Endothelial cell of umbilical vein (primary cell): ENCODE measurements around the gene FAM50B. TPM values are rescaled to one million over a fixed set of nuclear protein-coding genes. Genes with fewer than 3 reads are reported as not detected.

ENCODE experiments used
- BruUV-seq: library from RNA; stranded (reverse); fragments of 400-500 nt; replicated peaks from 2 replicates; lab custom pipeline; 2021; lab: Mats Ljungman, UMichigan
- CTCF ChIA-PET: fragments of 300-600, 350-600 bp; sonication (Branson Sonifier 250); formaldehyde crosslinking; loops from one replicate; lab custom pipeline; 2021; ENCODE audit warnings: antibody characterized with exemption, inconsistent platforms; lab: Charles Lee
- POLR2A ChIA-PET: fragments of 300-600, 350-600 bp; sonication (Branson Sonifier 250); formaldehyde crosslinking; loops from one replicate; lab custom pipeline; 2021; ENCODE audit warnings: antibody characterized with exemption, inconsistent platforms; lab: Charles Lee
- DNase-seq: peaks from one replicate; pipeline ENCODE4 v3.0.0-alpha.2; 2011; ENCODE audit warnings: low read depth, low spot score
- FAIRE-seq: peaks from 2 replicates; lab custom pipeline; 2011; peaks lifted over from hg19 to GRCh38; lab: Jason Lieb, UNC
- H2AFZ ChIP-seq: 2 replicates; pipeline ENCODE4 v1.6.0; 2012; ENCODE audit warnings: low read depth, low read length, control low read depth, inconsistent platforms
- H3K27ac ChIP-seq: 2 replicates; pipeline ENCODE4 v1.5.1; 2011; ENCODE audit warnings: low read depth, mild to moderate bottlenecking, control low read depth, low read length, moderate library complexity; ENCODE audit not compliant: insufficient read depth
- H3K27me3 ChIP-seq, 2 experiments: 2 replicates each; pipeline versions ENCODE4 v1.6.0 to v1.6.1; 2011; ENCODE audit warnings: low read length in 2 of 2, mixed read lengths in 1 of 2; ENCODE audit not compliant: control insufficient read depth in 2 of 2, insufficient read depth in 2 of 2
- H3K36me3 ChIP-seq, 2 experiments: 2 replicates in 1 of 2; 3 replicates in 1 of 2; pipeline ENCODE4 v1.5.1; 2011; ENCODE audit warnings: low read length in 2 of 2, mild to moderate bottlenecking in 1 of 2, moderate library complexity in 1 of 2; ENCODE audit not compliant: control insufficient read depth in 2 of 2, insufficient read depth in 2 of 2; ENCODE audit errors: extremely low read depth in 1 of 2
- H3K4me1 ChIP-seq: 3 replicates; pipeline ENCODE4 v1.5.1; 2011; ENCODE audit warnings: mild to moderate bottlenecking, low read length; ENCODE audit not compliant: control insufficient read depth, insufficient read depth; ENCODE audit errors: extremely low read depth
- H3K4me2 ChIP-seq: 2 replicates; pipeline ENCODE4 v1.6.1; 2011; ENCODE audit warnings: low read length, control low read depth, mixed read lengths; ENCODE audit not compliant: insufficient read depth
- H3K4me3 ChIP-seq, 3 experiments: fragments of 200-600 bp in 1 of 3; sonication (generic), shearing (Covaris generic) in 1 of 3; replicated peaks in 1 of 3; 2 replicates each; pipeline ENCODE4 v1.5.1; 2011 to 2016; ENCODE audit warnings: control low read depth in 3 of 3, low read length in 3 of 3, mild to moderate bottlenecking in 2 of 3, inconsistent platforms in 1 of 3, low read depth in 1 of 3, moderate library complexity in 1 of 3; ENCODE audit not compliant: insufficient read depth in 1 of 3
- H3K79me2 ChIP-seq: 2 replicates; pipeline ENCODE4 v1.6.0; 2012; ENCODE audit warnings: low read length, inconsistent platforms; ENCODE audit not compliant: control insufficient read depth, insufficient read depth
- H3K9ac ChIP-seq: replicated peaks from 2 replicates; pipeline ENCODE3; 2011; ENCODE audit warnings: low read length, control low read depth; ENCODE audit not compliant: insufficient read depth; ENCODE audit errors: extremely low read depth
- H3K9me1 ChIP-seq: replicated peaks from 3 replicates; pipeline ENCODE4 v1.6.0; 2011; ENCODE audit warnings: mild to moderate bottlenecking, low read length; ENCODE audit not compliant: control insufficient read depth, insufficient read depth; ENCODE audit errors: extremely low read depth
- H3K9me3 ChIP-seq: replicated peaks from 2 replicates; pipeline ENCODE4 v1.5.1; 2012; ENCODE audit warnings: low read length, inconsistent platforms; ENCODE audit not compliant: control insufficient read depth, insufficient read depth
- H4K20me1 ChIP-seq: replicated peaks from 2 replicates; pipeline ENCODE3; 2011; ENCODE audit warnings: mild to moderate bottlenecking, low read length; ENCODE audit not compliant: control insufficient read depth, insufficient read depth; ENCODE audit errors: extremely low read depth
- EZH2 ChIP-seq: IDR thresholded peaks from 2 replicates; pipeline ENCODE4 v1.6.1; 2012; ENCODE audit warnings: borderline replicate concordance, low read depth, mild to moderate bottlenecking, moderate library complexity, low read length, inconsistent platforms; ENCODE audit not compliant: severe bottlenecking
- FOS ChIP-seq: IDR thresholded peaks from 2 replicates; pipeline ENCODE4 v1.6.1; 2011; ENCODE audit warnings: mild to moderate bottlenecking, low read length, moderate library complexity, borderline replicate concordance; ENCODE audit not compliant: insufficient read depth
- GATA2 ChIP-seq: IDR thresholded peaks from 2 replicates; pipeline ENCODE4 v1.7.0; 2011; ENCODE audit warnings: low read depth, mild to moderate bottlenecking, moderate library complexity, mixed read lengths, low read length; ENCODE audit not compliant: insufficient read length, insufficient read depth
- JUN ChIP-seq: IDR thresholded peaks from 2 replicates; pipeline ENCODE4 v1.6.1; 2011; ENCODE audit warnings: borderline replicate concordance, low read depth; ENCODE audit not compliant: insufficient read length, insufficient read depth
- MYC ChIP-seq: IDR thresholded peaks from one replicate; pipeline ENCODE4 v1.6.1; 2011; ENCODE audit warnings: mild to moderate bottlenecking, low read depth, low read length
- POLR2A ChIP-seq: IDR thresholded peaks from 2 replicates; pipeline ENCODE4 v1.6.1; 2012; ENCODE audit warnings: low read depth, mild to moderate bottlenecking, control low read depth, low read length
- POLR2AphosphoS5 ChIP-seq: IDR thresholded peaks from 2 replicates; pipeline ENCODE4 v1.6.1; 2012; ENCODE audit warnings: low read depth, mild to moderate bottlenecking, control low read depth, low read length, moderate library complexity; ENCODE audit not compliant: insufficient read depth
- dilution Hi-C: fragments of 300-500 bp; cut with MboI; formaldehyde crosslinking; loops from one replicate; pipeline ENCODE4 v1.15.0; 2019; ENCODE audit warnings: low sequenced_read_pairs; ENCODE audit not compliant: extremely low pct_ligation_motif_present
- intact Hi-C: fragments of 100-400 bp; cut with micrococcal nuclease; formaldehyde crosslinking; loops from one replicate; pipeline ENCODE4 v1.10.0; 2022
- polyA plus RNA-seq, 4 experiments: library from polyadenylated mRNA; depleted of rRNA in 3 of 4; stranded (reverse) in 3 of 4; unstranded in 1 of 4; fragments of >200 nt; gene quantifications; 2 replicates each; pipeline versions ENCODE4 v1.2.1 to v1.2.3, GENCODE V29; 2011 to 2012; ENCODE audit warnings: missing spikeins in 1 of 4
- total RNA-seq: library from RNA; stranded (reverse); gene quantifications from 2 replicates; pipeline ENCODE4 v1.2.3, GENCODE V29; 2021
- TF ChIP-seq, protein P1 (sequence below), 2 donors: IDR thresholded peaks; 1 replicate in 1 of 2; 2 replicates in 1 of 2; pipeline ENCODE4 v1.5.1; 2011; ENCODE audit warnings: low read length in 2 of 2, mild to moderate bottlenecking in 2 of 2, moderate library complexity in 2 of 2, control low read depth in 1 of 2, inconsistent platforms in 1 of 2, low read depth in 1 of 2; ENCODE audit not compliant: insufficient read depth in 1 of 2; ENCODE audit errors: extremely low read depth in 1 of 2
- TF ChIP-seq, protein P2 (sequence below): IDR thresholded peaks from 2 replicates; pipeline ENCODE4 v1.6.1; 2011; ENCODE audit not compliant: insufficient read depth, insufficient read length

FAM50B gene
- total and polyA plus RNA-seq, 2 donors (not counting 3 experiments of a cell fraction or from before 2014, with no cell fraction given): 10.0 to 14.1 TPM

DNA sequence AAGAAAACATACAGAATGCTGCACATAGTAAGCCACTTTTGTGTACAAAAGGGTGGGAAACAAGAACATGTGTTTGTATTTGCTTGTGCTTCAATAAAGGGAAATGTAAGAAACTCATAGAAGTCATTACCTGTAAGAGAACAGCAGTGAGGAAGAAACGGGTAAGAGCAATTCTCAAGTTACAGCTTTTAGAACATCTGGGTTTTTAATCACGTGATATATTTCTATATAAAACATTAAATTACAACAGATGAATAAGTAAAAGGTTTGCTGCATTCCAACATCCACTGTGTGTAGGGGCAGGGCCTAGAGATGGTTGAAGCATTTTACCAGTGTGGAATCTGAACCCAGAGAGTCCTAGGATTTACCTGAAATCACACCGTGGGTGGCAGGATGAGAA is 36.6 kb upstream of the FAM50B start:
- Histone ChIP-seq H3K27ac (peak overlapping the region; percentile 95), H3K9ac (peak overlapping the region; percentile 70), H3K36me3 (no peaks in the 10 kb centered on the region), H4K20me1 (no peaks in the 10 kb centered on the region), H3K27me3 (no peaks in the 10 kb centered on the region), H3K9me1 (no peaks in the 10 kb centered on the region), H3K9me3 (no peaks in the 10 kb centered on the region), H3K4me2 (peak overlapping the region; percentile 44), H3K79me2 (no peaks in the 10 kb centered on the region), H3K4me3 (no peak overlapping the region), H3K4me1 (peaks cover 49% of the 10 kb centered on the region), H2AFZ (no peak overlapping the region)
- BruUV-seq: TSS peak; percentile 57
- TF ChIP-seq, protein P1, sequence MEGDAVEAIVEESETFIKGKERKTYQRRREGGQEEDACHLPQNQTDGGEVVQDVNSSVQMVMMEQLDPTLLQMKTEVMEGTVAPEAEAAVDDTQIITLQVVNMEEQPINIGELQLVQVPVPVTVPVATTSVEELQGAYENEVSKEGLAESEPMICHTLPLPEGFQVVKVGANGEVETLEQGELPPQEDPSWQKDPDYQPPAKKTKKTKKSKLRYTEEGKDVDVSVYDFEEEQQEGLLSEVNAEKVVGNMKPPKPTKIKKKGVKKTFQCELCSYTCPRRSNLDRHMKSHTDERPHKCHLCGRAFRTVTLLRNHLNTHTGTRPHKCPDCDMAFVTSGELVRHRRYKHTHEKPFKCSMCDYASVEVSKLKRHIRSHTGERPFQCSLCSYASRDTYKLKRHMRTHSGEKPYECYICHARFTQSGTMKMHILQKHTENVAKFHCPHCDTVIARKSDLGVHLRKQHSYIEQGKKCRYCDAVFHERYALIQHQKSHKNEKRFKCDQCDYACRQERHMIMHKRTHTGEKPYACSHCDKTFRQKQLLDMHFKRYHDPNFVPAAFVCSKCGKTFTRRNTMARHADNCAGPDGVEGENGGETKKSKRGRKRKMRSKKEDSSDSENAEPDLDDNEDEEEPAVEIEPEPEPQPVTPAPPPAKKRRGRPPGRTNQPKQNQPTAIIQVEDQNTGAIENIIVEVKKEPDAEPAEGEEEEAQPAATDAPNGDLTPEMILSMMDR (IDR thresholded peaks at IDR 0.05; ENCODE audit: extremely low read depth in 1 of 2, insufficient read depth in 1 of 2, low read depth in 1 of 2, low read length in 2 of 2): no peak
- TF ChIP-seq EZH2: no peak
- TF ChIP-seq GATA2: no peak
- TF ChIP-seq FOS: no peak
- TF ChIP-seq POLR2A: no peak
- TF ChIP-seq MYC: no peak
- TF ChIP-seq POLR2AphosphoS5: no peak
- no peak for TF ChIP-seq JUN
- TF ChIP-seq, protein P2, sequence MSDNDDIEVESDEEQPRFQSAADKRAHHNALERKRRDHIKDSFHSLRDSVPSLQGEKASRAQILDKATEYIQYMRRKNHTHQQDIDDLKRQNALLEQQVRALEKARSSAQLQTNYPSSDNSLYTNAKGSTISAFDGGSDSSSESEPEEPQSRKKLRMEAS: no peak
- ChIA-PET POLR2A (interaction anchor here (1.0 to 3.2 kb wide), 3 partner anchors 13 to 63 kb away, joined by 3 to 23 read pairs (median 12); no protein-coding TSS in a partner anchor), CTCF (interaction anchor here (1.0 to 6.1 kb wide), 9 partner anchors 13 to 101 kb away, joined by 3 to 39 read pairs (median 5); partner anchors contain the start of gene FAM50B)
- dilution Hi-C loops (no loop called here), intact Hi-C loops (loop anchor here (2.0 kb wide), 1 partner anchor 36 kb away; the partner anchor contains the start of gene FAM50B)
- no peak for FAIRE-seq
- DNase-seq: no peak
